Suprapubic skin (tissue), 4 donors: Measurements from ENCODE around the gene OR6N1. TPM values are rescaled to one million over a fixed set of nuclear protein-coding genes. Genes with fewer than 3 reads are reported as not detected.

Source experiments
- DNase-seq, 2 donors: peaks; one replicate each; pipeline ENCODE4 v3.0.0-alpha.2; 2019; ENCODE audit warnings: low spot score in 2 of 2
- H3K27ac ChIP-seq: fragments of 200-600 bp; sonication (generic); one replicate; pipeline ENCODE4 v1.5.1; 2019
- H3K27me3 ChIP-seq: fragments of 200-600 bp; sonication (generic); one replicate; pipeline ENCODE4 v1.5.1; 2019
- H3K36me3 ChIP-seq: fragments of 200-600 bp; sonication (generic); one replicate; pipeline ENCODE4 v1.5.1; 2019
- H3K4me1 ChIP-seq: fragments of 200-600 bp; sonication (generic); one replicate; pipeline ENCODE4 v1.5.1; 2019
- H3K4me3 ChIP-seq: fragments of 200-600 bp; sonication (generic); one replicate; pipeline ENCODE4 v1.5.1; 2019; ENCODE audit warnings: mild to moderate bottlenecking
- H3K9me3 ChIP-seq: fragments of 200-600 bp; sonication (generic); one replicate; pipeline ENCODE4 v1.5.1; 2019
- EP300 ChIP-seq: sonication (generic); formaldehyde crosslinking; IDR thresholded peaks from one replicate; pipeline ENCODE4 v1.6.1; 2017; ENCODE audit warnings: antibody characterized with exemption
- POLR2A ChIP-seq, 2 donors: fragments of 450-650 bp; IDR thresholded peaks; one replicate each; pipeline ENCODE4 v1.6.1; 2017; ENCODE audit warnings: antibody characterized with exemption in 2 of 2, mild to moderate bottlenecking in 2 of 2, moderate library complexity in 2 of 2
- POLR2AphosphoS5 ChIP-seq, 3 donors: sonication (generic); formaldehyde crosslinking; IDR thresholded peaks; one replicate each; pipeline ENCODE4 v1.6.1; 2017; ENCODE audit warnings: antibody characterized with exemption in 3 of 3
- WGBS: methylation state at CpG from one replicate; pipeline ENCODE4 v1.1.5; 2018; 5-methylcytosine and 5-hydroxymethylcytosine counted together
- total RNA-seq, 4 donors: library from RNA; depleted of rRNA; stranded (reverse); fragments of >200 nt; gene quantifications; one replicate each; pipeline ENCODE4 v1.1.0, GENCODE V29; 2016
- TF ChIP-seq, protein P1 (sequence below), 2 donors: fragments of 200-600 bp in 1 of 2; fragments of 450-650 bp in 1 of 2; sonication (generic) in 1 of 2; IDR thresholded peaks; one replicate each; pipeline ENCODE4 v1.5.1; 2016 to 2019; ENCODE audit warnings: antibody characterized with exemption in 2 of 2, mild to moderate bottlenecking in 1 of 2, moderate library complexity in 1 of 2

The OR6N1 gene
- total RNA-seq, 4 donors from 2014 or later, result not detected

DNA sequence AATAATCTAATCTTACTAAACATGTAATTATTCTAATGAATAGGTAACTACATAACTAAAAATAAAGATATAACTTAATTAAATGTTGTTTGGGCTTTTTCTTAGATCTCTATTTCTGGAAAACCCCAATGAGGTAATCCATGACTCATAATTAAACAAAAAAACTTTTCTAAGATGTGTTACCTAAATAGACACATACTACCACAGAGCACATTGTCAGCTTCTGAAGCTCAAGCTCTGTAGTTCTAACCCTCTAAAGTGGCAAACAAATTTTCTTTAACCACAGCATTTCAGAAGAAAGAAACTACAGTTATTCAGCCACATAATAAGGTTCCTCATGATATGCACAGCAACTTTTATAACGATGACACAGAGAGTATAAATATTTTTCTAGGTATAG is 55.7 kb downstream of the OR6N1 start:
- TF ChIP-seq POLR2AphosphoS5 (IDR thresholded peaks at IDR 0.05), result no peak
- TF ChIP-seq EP300, result no peak
- TF ChIP-seq, protein P1, sequence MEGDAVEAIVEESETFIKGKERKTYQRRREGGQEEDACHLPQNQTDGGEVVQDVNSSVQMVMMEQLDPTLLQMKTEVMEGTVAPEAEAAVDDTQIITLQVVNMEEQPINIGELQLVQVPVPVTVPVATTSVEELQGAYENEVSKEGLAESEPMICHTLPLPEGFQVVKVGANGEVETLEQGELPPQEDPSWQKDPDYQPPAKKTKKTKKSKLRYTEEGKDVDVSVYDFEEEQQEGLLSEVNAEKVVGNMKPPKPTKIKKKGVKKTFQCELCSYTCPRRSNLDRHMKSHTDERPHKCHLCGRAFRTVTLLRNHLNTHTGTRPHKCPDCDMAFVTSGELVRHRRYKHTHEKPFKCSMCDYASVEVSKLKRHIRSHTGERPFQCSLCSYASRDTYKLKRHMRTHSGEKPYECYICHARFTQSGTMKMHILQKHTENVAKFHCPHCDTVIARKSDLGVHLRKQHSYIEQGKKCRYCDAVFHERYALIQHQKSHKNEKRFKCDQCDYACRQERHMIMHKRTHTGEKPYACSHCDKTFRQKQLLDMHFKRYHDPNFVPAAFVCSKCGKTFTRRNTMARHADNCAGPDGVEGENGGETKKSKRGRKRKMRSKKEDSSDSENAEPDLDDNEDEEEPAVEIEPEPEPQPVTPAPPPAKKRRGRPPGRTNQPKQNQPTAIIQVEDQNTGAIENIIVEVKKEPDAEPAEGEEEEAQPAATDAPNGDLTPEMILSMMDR (IDR thresholded peaks at IDR 0.05), result no peak
- no peak for TF ChIP-seq POLR2A (IDR thresholded peaks at IDR 0.05)
- no peak for DNase-seq
- 50% methylated on average over 1 of the region's 1 CpG for WGBS
- H3K27me3 ChIP-seq, result no peaks in the 10 kb centered on the region
- no peaks in the 10 kb centered on the region for H3K4me1 ChIP-seq
- no peak overlapping the region for H3K4me3 ChIP-seq
- H3K36me3 ChIP-seq, result no peaks in the 10 kb centered on the region
- H3K27ac ChIP-seq, result no peak overlapping the region
- no peaks in the 10 kb centered on the region for H3K9me3 ChIP-seq

DNA sequence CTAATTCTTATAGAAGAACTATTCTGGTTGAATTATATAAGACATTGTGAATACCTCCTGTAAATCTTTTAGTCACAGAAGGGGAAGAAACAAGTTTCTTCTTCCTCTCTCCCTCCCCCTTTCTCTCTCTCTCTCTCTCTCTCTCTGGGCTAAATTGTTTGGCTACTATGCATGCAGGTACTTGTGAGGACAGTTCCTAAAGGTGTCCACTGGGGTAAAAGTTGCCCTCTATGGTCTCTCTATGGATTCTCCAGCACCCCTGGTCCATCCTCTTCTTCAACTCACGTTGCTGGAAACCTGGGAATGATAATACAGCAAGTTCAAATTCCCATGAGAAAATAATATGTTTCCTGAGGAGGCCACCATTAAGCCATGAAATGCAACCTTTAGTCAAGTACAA is 57.2 kb downstream of the OR6N1 start:
- WGBS, result 61% methylated on average over 1 of the region's 1 CpG
- Histone ChIP-seq H3K9me3 (no peaks in the 10 kb centered on the region), H3K36me3 (no peaks in the 10 kb centered on the region), H3K27me3 (no peaks in the 10 kb centered on the region), H3K4me1 (no peaks in the 10 kb centered on the region), H3K4me3 (no peak overlapping the region), H3K27ac (no peak overlapping the region)
- no peak for DNase-seq
- TF ChIP-seq POLR2A (IDR thresholded peaks at IDR 0.05), result no peak
- TF ChIP-seq EP300, result no peak
- no peak for TF ChIP-seq POLR2AphosphoS5 (IDR thresholded peaks at IDR 0.05)
- TF ChIP-seq, protein P1 (IDR thresholded peaks at IDR 0.05), result no peak

Other genes starting within 250 kb of the OR6N1 start
- not detected for gene OR6Y1, start 217.8 kb downstream of the OR6N1 start, total RNA-seq
- not detected for gene OR6P1, start 201.6 kb downstream of the OR6N1 start, total RNA-seq
- gene OR10X1, start 192.3 kb downstream of the OR6N1 start, total RNA-seq, result not detected
- gene OR10Z1, start 166.9 kb downstream of the OR6N1 start, total RNA-seq, result not detected
- gene SPTA1, start 85.5 kb downstream of the OR6N1 start, total RNA-seq, result under 1 TPM in 1 of 4 donors, not detected in 3; 0.24 TPM
- gene OR6K2, start 71.5 kb downstream of the OR6N1 start, total RNA-seq, result not detected
- gene OR6K3, start 51.5 kb downstream of the OR6N1 start, total RNA-seq, result not detected
- not detected for gene OR6K6, start 17.5 kb downstream of the OR6N1 start, total RNA-seq
- not detected for gene OR6N2, start 9.0 kb upstream of the OR6N1 start, total RNA-seq
- gene MNDA, start 59.2 kb upstream of the OR6N1 start, total RNA-seq, result 1 to 10 TPM; 2.0 to 4.2 (median 3.6) TPM
- under 1 TPM in 1 of 4 donors, not detected in 3; 0.48 TPM for gene PYHIN1, start 159.4 kb upstream of the OR6N1 start, total RNA-seq
- gene IFI16, start 237.7 kb upstream of the OR6N1 start, total RNA-seq, result 10 to 100 TPM; 52.3 to 70.4 (median 66.0) TPM